Stomach (tissue), 4 donors: ENCODE data around the gene EHMT1.
A peak's percentile ranks its signal among the peaks of the same experiment; 100 is the strongest.

ENCODE experiments used
- EP300 ChIP-seq: sonication (generic); formaldehyde crosslinking; IDR thresholded peaks from one replicate; pipeline ENCODE4 v1.6.1; 2017; ENCODE audit warnings: antibody characterized with exemption
- TF ChIP-seq, protein P1 (sequence below), 7 experiments: fragments of 450-650 bp in 4 of 7; fragments of 200-600 bp in 3 of 7; sonication (generic) in 3 of 7; IDR thresholded peaks; one replicate each; pipeline ENCODE4 v1.5.1; 2016 to 2019; ENCODE audit warnings: antibody characterized with exemption in 7 of 7, control low read depth in 2 of 7, mild to moderate bottlenecking in 1 of 7

DNA sequence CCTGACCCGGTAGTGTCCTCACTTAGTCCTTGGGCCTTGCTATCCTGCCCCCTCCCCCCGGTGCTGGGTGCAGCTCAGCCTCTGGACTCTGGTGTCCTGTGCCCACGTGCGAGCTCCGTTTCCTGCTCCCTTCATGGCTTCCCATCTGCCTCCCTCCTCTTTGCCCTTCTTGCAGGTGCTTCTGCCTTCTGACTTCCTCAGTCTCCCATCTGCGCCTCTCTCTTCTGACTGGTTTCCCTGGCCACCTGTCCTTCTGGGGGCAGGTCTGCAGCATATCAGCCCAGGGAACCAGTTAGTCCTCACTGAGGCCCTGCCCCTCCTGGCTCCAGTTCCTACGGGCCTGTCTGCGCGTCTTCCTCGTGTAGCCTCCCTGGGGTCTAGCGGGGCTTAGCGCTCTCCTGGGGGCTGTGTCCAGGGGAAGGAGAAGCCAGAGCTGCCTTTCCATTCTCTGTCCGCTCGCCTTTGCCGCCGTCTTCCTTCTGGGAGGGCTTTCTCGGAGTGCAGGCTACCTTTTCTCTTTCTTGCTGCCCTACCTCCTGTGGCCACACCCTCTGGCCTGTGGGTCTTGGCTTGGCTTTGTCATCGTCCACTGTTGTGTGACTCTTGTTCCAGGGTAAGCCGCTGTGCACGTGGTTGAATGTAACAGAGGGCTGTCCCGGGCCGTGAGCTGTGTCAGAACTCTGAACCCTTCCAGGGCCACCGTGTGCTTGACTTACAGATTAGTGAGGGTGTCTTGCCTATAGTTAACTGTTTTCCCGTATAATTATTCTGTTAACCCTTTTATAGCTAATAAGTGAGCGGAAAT, 51.8 kb downstream of the EHMT1 start:
- TF ChIP-seq, protein P1, sequence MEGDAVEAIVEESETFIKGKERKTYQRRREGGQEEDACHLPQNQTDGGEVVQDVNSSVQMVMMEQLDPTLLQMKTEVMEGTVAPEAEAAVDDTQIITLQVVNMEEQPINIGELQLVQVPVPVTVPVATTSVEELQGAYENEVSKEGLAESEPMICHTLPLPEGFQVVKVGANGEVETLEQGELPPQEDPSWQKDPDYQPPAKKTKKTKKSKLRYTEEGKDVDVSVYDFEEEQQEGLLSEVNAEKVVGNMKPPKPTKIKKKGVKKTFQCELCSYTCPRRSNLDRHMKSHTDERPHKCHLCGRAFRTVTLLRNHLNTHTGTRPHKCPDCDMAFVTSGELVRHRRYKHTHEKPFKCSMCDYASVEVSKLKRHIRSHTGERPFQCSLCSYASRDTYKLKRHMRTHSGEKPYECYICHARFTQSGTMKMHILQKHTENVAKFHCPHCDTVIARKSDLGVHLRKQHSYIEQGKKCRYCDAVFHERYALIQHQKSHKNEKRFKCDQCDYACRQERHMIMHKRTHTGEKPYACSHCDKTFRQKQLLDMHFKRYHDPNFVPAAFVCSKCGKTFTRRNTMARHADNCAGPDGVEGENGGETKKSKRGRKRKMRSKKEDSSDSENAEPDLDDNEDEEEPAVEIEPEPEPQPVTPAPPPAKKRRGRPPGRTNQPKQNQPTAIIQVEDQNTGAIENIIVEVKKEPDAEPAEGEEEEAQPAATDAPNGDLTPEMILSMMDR (IDR thresholded peaks at IDR 0.05) = peak in 1 of 7 experiments; percentile 6
- no peak for TF ChIP-seq EP300
